Retinal pigment epithelial cell (primary cell): Measurements from ENCODE around the gene AGBL4.

Source experiments
- DNase-seq: peaks from one replicate; pipeline ENCODE4 v3.0.0-alpha.2; 2010; ENCODE audit warnings: low read depth
- H3K4me3 ChIP-seq: 2 replicates; pipeline ENCODE4 v1.5.1; 2011; ENCODE audit warnings: mild to moderate bottlenecking, low read length, control low read depth, moderate library complexity
- TF ChIP-seq, protein P1 (sequence below): conservative IDR thresholded peaks from 2 replicates; pipeline ENCODE4 v1.5.1; 2011; ENCODE audit warnings: low read depth, low read length, control low read depth, inconsistent platforms

AGBL4 gene

DNA sequence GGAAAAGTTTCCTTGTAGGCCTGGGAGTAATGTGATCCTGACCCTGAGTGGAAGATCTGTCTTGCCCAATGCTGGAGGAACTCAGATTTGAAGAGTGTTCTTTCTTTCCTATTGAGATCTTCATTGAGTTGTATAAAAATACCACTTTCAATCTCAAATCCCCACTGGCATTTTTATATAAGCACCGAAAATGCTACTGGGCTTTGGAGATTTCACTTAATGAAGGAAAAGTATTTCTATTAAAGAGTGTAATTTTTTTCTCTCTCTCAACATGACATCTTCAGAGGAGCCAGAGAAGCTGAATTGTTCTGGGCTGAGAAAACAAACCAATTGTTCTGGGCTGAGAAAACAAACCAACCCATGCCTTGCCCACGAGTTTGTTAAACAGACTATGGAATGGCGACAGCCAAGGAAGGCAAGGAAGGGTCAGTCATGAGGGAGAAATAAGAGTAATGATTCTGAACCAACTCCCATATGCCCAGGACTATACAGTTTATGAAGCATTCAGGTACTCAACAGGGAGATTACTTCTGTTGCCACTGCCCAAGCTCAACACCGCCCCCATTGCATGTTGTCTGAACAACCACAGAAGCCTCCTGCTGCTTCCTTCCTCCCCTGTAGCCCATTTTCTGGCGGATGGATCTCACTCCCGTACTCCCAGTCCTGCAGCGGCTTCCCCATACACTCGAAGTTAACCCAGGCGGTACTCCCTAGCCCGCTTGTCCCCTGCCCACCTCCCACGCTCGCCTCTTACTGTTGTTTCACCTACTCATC, 1350.2 kb downstream of the AGBL4 start:
- DNase-seq: no peak
- no peak overlapping the region for H3K4me3 ChIP-seq
- TF ChIP-seq, protein P1, sequence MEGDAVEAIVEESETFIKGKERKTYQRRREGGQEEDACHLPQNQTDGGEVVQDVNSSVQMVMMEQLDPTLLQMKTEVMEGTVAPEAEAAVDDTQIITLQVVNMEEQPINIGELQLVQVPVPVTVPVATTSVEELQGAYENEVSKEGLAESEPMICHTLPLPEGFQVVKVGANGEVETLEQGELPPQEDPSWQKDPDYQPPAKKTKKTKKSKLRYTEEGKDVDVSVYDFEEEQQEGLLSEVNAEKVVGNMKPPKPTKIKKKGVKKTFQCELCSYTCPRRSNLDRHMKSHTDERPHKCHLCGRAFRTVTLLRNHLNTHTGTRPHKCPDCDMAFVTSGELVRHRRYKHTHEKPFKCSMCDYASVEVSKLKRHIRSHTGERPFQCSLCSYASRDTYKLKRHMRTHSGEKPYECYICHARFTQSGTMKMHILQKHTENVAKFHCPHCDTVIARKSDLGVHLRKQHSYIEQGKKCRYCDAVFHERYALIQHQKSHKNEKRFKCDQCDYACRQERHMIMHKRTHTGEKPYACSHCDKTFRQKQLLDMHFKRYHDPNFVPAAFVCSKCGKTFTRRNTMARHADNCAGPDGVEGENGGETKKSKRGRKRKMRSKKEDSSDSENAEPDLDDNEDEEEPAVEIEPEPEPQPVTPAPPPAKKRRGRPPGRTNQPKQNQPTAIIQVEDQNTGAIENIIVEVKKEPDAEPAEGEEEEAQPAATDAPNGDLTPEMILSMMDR: peak; percentile 26

DNA sequence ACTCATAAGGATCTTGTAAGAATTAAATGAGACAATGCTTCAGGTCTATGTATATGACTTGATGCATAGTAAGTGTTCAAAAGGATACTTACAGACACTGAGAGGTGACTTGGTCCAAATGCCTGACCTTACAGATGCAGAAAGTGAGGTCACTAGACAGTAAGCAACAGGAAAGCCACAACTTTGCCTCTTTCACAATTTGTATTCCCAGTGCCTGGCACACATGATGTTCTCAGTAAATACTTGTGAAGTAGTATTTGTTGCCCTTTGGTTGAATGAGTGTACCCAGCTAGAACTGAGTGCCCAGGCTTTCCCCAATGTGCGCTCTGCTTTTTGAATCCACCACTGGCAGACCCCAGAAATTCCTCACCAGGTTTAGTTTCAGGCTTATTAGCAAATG, 1352.2 kb downstream of the AGBL4 start:
- H3K4me3 ChIP-seq: no peak overlapping the region
- no peak for DNase-seq
- TF ChIP-seq, protein P1: no peak

DNA sequence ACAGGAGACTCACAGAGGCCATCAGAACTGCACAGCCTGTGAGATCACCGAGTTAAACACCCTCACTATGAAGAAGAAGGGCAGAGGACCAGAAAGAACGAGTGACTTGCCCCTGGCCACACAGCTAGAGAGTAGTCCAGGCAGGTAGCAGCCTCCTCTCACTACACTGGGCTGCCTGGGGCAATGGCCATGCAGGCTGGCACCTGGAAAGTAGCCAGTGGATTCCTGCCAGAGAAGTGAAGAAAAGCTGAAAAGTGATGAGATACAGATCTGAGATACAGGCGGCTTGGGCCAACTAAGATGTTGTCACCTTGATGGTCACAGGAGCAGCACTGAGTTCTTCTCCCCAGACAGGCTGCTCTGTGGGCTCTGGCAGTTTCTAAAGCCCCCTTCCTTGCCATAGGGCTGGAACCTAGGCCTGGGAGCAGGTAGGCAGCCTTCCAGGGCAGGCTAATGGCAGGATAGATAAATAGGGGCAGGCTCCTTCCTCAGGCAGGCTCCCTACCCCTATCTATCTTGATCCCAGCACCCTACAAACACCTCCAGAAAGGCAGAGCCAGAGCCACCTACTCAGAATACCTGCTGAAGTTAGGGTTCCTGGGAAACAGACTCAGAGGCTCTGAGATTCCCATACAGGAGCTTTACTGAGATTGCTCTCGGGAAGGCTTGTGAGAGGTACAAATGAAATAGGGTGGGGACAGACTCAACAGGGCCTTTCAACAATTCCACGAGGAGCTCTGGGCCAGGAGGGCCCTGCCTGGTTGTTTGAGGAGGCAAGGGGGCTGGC, 1353.3 kb downstream of the AGBL4 start:
- DNase-seq: no peak
- TF ChIP-seq, protein P1: no peak
- no peak overlapping the region for H3K4me3 ChIP-seq

DNA sequence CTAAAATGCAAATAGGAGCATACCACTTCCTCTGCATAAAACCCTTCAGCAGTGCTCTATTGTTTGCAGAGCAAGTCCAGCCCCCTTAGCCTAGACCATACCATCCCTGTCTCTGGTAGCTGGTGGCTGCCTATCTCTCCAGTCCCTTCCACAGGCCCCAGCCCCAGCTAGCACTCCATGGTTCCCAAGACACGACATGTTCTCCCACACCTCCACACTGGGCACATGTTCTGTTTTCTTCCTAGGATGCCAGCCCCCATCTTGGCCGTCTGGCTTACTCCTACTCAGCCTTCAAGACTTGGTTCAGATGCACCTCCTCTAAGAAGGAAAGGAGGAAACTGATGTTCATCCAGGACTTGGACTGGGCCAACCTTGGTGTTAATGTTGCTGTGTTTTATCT, 1355.4 kb downstream of the AGBL4 start:
- no peak for DNase-seq
- H3K4me3 ChIP-seq: no peak overlapping the region
- TF ChIP-seq, protein P1: no peak

DNA sequence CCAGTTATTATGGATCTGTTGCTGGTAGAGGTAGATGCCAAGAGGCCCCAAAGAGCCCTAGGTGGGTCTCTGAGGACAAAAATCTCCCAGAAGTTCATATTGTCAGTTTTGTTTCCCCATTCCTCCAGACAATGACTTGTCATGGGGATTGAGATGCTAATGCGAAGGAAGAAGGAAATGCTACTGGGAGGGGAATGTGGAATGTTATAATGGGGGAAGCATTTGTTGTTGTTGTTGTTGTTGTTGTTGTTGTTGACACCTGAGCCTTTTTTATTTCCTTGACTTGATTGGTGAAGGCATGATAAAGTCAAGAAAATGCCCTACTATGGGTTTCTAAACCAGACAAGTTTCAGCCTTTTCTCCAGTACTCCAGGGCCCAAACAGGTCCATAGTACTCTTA, 1356.0 kb downstream of the AGBL4 start:
- H3K4me3 ChIP-seq: no peak overlapping the region
- no peak for DNase-seq
- TF ChIP-seq, protein P1: no peak

DNA sequence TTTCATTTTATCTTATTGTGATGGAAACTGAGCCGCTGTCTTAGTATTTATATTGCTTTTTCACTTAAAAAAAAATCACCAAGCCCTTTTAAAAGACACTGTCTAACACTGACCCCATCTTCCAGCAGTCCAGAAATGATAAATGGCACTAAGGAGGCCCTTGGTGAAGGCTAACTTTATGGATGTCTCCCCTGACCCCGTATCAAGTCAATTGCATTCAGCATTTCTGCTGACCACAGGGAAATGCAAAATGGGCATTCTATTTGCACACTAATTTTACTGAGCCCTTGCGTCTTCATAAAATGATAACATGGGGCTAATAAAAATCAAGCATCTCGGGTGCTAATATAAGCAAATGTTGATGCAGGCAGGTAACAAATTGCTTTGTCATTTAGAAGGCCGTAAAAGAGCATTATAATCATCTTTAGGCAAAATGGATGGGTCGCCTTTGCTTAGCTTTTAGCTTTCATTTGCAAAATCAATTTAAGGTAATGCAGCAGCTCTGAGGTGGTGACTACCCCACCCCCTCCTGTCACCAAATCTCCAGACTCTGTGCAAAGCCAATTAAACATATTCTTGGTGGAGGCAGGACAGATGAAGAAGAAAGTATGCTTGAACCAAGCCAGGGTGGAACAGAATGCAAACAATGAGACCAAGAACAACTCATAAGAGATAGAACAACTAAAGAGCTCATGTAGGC, 1357.9 kb downstream of the AGBL4 start:
- no peak overlapping the region for H3K4me3 ChIP-seq
- TF ChIP-seq, protein P1: no peak
- DNase-seq: no peak
